Measurements from ENCODE around the gene FKBP5.

DNA sequence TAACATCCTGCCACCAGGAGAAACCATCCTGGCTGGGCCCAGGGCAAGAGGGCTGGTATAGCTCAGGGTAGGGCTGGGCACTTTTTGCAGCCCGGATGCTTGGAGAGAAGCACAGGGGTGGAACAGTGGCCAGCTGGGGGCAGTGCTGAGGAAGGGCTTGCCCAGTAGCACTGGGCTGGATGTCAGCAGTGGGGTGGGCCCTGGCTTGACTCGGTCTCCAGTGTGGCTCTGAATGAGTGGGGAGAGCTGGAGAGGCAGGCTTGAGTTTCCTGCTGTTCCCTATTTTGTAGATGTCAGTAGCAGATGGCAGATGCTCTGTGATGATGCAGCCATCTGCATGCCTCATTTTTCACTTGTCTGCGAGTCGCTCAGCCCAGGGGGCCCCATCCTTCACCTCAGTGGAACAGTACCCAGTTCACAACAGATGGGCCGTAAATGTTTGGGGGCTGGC is 119.7 kb downstream of the FKBP5 start:
- TF ChIP-seq, protein P1, sequence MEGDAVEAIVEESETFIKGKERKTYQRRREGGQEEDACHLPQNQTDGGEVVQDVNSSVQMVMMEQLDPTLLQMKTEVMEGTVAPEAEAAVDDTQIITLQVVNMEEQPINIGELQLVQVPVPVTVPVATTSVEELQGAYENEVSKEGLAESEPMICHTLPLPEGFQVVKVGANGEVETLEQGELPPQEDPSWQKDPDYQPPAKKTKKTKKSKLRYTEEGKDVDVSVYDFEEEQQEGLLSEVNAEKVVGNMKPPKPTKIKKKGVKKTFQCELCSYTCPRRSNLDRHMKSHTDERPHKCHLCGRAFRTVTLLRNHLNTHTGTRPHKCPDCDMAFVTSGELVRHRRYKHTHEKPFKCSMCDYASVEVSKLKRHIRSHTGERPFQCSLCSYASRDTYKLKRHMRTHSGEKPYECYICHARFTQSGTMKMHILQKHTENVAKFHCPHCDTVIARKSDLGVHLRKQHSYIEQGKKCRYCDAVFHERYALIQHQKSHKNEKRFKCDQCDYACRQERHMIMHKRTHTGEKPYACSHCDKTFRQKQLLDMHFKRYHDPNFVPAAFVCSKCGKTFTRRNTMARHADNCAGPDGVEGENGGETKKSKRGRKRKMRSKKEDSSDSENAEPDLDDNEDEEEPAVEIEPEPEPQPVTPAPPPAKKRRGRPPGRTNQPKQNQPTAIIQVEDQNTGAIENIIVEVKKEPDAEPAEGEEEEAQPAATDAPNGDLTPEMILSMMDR (IDR thresholded peaks at IDR 0.05 in 2 of 3, conservative IDR thresholded peaks at IDR 0.05 in 1 of 3; ENCODE audit: control insufficient read depth in 2 of 3, extremely low read depth in 1 of 3, insufficient read depth in 1 of 3, low read depth in 3 of 3, low read length in 3 of 3): peak; percentile 33 to 50 (median 34); a peak in 5 of 6 replicates
- no peak for TF ChIP-seq ESRRA (IDR thresholded peaks at IDR 0.05; ENCODE audit: low read length)
- no peak for TF ChIP-seq POLR2AphosphoS5 (IDR thresholded peaks at IDR 0.05; ENCODE audit: low read length)

All from GM12878 (cell line).